22Rv1 (cell line): ENCODE data around the gene OR2AG2.
A peak's percentile ranks its signal among the peaks of the same experiment; 100 is the strongest.

Source experiments
- H3K27ac ChIP-seq: fragments of 450-650 bp; 2 replicates; pipeline ENCODE4 v1.5.1; 2017
- ZFX ChIP-seq: fragments of 450-650 bp; IDR thresholded peaks from 2 replicates; pipeline ENCODE4 v1.6.1; 2017; ENCODE audit warnings: antibody characterized with exemption, borderline replicate concordance
- TF ChIP-seq, protein P1 (sequence below): fragments of 450-650 bp; IDR thresholded peaks from 2 replicates; pipeline ENCODE4 v1.5.1; 2017; ENCODE audit warnings: mild to moderate bottlenecking

OR2AG2 gene

DNA sequence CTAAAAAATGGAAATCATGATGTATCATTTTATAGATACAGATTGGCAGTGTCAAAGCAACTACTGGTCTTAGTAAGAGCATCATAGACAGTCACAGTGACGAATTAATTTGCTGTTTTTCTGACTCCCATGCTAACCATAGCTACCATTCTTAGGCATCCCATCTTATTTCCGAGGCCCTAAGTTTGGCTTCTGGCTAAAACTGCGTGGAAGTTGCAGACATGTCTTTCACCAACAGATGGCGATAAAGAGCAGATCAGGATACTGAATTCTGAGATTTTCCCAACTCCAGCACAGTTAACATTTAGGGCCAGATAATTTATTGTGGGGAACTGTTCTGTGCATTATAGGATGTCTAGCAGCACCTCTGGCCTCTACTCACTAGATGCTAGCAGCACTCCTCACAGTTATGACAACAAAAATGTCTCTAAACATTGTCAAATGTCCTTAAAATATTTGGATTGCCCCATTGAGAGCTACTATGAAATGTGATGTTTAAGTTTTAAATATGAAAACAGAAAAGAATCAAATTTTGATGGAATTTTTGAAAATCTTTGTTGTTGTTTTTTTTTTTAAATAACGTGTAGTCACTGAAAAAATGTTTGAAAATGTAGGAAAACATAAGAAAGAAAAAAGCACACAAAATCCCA, 16.3 kb downstream of the OR2AG2 start:
- no peak for TF ChIP-seq ZFX
- TF ChIP-seq, protein P1, sequence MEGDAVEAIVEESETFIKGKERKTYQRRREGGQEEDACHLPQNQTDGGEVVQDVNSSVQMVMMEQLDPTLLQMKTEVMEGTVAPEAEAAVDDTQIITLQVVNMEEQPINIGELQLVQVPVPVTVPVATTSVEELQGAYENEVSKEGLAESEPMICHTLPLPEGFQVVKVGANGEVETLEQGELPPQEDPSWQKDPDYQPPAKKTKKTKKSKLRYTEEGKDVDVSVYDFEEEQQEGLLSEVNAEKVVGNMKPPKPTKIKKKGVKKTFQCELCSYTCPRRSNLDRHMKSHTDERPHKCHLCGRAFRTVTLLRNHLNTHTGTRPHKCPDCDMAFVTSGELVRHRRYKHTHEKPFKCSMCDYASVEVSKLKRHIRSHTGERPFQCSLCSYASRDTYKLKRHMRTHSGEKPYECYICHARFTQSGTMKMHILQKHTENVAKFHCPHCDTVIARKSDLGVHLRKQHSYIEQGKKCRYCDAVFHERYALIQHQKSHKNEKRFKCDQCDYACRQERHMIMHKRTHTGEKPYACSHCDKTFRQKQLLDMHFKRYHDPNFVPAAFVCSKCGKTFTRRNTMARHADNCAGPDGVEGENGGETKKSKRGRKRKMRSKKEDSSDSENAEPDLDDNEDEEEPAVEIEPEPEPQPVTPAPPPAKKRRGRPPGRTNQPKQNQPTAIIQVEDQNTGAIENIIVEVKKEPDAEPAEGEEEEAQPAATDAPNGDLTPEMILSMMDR = peak; percentile 92
- no peak overlapping the region for H3K27ac ChIP-seq

DNA sequence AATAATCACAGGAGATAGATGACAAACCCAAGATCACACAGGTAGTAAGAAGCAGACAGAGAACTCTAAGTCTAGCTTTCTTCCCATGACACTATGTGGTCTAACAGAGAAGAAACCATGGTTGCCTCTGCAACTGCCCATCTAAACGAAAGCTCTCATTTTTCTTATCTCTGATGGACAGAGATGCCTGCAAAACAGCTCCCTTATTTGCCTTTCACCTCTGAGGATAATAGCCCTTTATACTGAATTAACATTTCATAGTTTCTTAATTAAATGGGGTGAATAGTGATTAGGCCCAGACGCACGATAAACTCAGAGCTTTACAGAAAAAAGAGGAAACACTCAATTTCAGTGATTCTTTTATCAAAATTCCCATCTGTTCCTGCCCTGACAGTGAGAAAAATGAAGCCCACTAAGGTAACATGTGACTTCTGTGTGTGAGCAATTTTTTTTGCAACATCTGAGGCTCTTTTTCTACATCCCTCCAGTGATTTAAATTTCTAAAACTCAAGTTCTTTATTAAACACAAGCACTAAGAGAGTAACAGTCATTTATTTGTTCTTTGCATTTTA, 24.6 kb downstream of the OR2AG2 start:
- no peak overlapping the region for H3K27ac ChIP-seq

DNA sequence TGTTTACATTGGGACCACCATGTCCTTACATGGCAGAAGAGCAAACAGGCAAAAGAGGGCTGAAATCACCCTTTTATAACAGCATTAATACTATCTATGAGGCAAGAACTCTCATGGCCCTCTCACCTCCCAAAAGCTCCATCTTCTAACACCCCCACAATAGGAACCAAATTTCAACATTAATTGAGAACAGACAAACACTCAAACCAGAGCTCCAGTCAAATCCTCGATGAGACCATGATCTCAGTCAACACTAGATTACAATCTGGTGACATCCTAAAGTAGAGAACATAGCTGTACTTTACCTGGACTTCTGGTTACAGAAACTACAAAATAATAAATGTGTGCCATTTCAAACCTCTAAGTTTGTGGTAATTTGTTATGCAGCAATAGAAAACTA, 25.1 kb downstream of the OR2AG2 start:
- H3K27ac ChIP-seq = no peak overlapping the region
- TF ChIP-seq, protein P1 = no peak
- no peak for TF ChIP-seq ZFX

More for the DNA sequence above, 24.6 kb downstream of the OR2AG2 start:
- no peak for TF ChIP-seq ZFX
- TF ChIP-seq, protein P1 = no peak

DNA sequence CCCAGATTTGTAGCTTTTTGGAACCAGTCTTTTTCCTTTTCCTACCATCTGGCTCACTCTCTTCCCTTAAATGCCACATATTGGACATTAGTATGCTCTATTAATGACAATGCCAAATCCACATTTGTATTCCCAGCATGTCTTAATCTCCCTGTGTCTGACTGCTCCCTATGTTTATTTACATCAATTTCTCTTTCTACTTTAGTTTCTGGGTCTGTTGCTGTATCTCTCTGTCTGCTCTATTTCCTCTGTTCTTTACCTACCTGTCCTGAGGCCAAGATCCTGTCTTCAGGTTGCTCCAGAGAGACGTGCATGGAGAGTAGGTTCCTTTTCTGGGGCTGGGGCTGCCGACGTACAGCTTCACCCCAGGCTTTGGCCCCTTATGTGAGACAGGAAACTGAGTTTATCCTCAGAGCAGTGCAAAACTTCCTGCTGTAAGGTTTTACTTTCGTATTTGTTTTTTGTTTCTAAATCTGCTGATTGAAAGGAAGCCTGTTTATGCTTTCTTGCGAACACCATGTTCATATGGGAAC, 25.6 kb downstream of the OR2AG2 start:
- TF ChIP-seq, protein P1 = no peak
- TF ChIP-seq ZFX = no peak

DNA sequence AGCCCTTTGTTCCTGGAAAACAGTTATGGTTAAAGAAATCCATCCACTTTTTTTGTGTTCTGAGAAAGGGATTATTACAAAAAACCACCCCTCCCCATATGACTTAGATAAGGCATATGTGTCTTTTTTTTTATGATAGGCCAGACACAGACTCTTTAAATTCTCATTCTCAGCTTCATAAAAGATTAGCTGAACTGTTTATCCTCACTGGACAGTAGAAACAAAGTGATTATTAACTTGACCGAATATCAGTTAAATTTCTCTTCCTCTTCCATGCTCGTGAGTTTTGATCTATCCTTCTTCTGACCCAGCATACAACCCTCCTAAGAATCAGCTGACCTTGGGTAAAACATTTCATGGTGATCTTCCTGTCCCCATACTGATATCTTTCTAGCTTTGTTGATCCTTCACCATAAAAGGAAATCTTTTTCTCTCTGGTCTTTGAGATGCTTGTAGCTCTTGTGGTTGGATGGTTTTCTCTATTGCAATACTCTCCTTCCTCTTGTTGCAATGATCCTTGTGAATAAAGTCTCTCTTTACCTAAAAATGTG, 26.2 kb downstream of the OR2AG2 start:
- TF ChIP-seq, protein P1 = no peak
- H3K27ac ChIP-seq = no peak overlapping the region

More for the DNA sequence above, 25.6 kb downstream of the OR2AG2 start:
- H3K27ac ChIP-seq = no peak overlapping the region

DNA sequence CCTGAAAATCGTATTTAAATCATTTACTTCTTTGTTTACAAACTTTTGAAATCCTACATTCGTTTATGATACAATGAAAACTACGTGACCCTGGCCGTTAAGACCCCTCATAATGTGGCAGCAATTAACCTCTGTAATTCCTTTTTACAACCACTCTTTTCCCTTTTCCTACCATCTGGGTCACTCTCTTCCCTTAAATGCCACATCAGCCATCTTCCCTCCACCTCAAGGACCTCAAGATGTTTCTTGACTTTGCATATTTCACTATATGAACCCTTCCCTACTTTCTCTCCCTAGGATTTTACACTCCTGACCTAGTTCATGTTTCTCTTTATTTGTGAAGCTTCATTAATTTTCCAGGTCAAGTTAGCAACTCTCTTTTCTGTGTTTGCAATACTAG, 26.8 kb downstream of the OR2AG2 start:
- no peak overlapping the region for H3K27ac ChIP-seq
- TF ChIP-seq, protein P1 = no peak

DNA sequence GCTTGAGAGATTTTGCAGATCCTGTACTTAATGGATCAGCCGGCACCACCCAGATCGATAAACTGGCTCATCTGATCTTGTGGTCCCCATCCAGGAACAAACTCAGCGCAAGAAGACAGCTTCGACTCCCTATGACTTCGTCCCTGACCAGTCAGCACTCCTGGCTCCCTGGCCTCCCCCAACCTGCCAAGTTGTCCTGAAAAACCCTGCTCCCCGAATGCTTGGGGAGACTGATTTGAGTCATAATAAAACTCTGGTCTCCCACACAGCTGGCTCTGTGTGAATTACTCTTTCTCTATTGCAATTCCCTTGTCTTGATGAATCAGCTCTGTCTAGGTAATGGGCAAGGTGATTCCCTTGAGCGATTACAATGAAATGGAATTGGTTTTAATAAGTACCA, 29.5 kb downstream of the OR2AG2 start:
- H3K27ac ChIP-seq = no peak overlapping the region
- TF ChIP-seq ZFX = no peak
- TF ChIP-seq, protein P1 = no peak
